NCI-H1092 (cell line): ENCODE data around the gene HLA-DPB1.

Experiments
- DNase-seq: peaks from one replicate; lab custom pipeline; 2025; lab: John Stamatoyannopoulos, UW

Gene HLA-DPB1

DNA sequence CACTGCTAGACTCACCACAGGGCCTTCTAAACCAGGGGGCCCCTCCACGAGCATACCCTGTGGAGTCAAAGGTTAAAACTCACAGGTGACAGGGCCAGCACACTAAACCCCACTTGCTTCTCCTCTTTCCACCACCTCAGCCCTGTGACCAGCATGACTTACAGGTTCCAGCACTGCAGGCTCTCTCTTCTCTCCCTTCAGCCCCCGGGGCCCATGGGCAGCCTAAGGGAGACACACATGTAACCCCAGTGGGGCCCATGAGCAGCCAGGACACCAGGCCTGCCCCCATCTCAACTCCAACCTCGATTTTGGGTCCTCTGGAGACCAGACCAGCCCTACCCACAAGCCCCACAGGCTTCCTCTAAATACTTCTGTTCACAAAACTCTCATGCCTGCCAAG lies 28.0 kb downstream of the HLA-DPB1 start:
- no peak for DNase-seq

DNA sequence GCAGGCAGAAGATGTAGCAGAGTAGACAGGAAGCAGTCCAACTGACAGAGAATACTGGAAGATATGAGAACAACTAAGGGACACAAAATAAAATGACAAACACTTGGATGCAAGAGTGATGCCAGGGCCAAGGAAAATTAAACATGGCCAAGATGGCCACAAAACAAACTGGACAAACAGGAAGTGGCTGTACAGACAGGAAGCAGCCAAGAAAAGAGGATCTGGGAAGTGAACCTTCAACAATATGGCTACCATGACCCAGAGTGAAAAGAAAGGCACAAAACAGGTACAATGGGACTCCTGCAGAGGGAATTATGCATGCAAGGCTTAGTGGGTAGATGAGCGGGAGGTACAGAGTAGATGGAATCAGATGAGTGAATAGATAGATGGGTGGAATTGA lies 29.1 kb downstream of the HLA-DPB1 start:
- DNase-seq, result no peak

DNA sequence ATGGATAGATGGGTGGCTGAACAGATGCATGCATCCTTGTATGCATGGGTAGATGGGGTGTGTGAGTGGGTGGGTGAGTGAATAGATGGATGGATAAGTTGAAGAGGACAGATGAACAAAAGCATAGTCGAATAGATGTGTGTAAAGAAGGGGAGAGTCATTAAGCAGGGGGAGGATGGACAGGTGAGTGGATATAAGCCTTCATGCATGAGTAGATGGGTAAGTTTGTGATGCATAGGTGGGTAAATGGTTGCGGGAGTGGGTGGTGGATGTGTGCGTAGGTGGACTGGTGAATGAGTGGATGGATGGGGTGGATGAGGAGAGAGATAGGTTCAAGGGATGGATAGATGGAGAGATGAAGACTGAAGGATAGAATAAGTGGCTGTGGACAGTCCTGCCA lies 29.6 kb downstream of the HLA-DPB1 start:
- DNase-seq, result no peak

DNA sequence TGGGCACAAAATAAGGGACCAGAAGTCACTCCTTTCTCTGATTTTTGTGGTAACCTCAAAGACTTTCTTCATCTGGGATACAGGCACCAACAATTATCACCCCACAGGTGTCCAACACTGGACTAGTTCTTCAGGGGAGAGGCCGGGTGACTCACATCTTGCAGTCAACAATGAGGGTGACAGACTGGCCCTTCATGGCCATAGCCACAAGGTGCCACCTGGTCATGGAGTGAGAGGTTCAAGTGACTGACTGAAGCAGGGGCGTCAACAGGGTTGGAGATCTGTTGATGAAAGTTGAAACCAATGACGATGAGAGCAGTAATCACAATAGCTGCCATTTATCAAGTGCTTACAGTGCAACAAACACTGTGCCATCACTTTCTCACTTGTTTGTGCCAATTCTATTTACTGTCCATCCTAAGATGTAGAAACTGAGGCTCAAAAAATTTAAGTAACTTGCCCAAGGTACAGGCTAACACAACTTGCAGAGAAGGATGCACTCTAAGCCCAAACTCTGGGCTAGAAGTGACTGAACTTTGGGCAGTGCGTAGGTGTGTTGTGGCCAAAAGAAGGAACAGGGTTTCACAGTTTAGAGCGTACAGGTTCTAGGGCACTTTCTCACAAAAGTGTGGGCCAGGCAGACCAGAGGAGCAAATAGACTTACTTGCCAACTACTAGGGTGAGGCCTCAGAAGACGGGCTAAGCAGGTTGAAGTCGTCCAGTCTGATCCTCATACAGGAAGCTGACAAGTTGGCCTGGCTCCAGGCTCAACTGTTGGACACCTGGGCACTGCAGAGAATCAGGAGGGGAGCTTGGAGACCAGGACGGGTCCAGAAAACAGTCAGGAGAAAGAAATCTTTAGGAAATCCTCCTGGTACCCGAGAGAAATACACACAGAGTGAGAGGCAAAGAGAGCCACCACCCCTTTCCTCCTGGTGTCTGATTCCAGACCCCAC lies 30.4 kb downstream of the HLA-DPB1 start:
- no peak for DNase-seq

DNA sequence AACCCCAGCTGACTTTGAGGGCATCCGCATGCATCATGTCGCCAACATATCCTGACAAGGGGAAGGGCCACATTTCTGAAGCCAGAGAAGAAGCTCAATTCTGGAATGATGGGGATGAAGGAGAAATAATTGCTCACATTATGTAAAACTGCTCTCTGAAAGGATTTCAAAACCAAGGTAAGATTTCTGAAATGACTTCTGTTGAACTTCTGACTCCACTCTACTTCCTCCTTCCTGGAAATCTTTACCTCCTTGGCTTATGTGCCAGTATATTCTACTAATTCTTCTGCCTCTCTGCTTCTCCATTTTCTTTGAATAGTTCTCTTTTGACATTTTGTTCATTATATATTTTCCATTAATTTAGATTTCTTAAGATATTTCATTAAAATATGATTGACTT lies 31.9 kb downstream of the HLA-DPB1 start:
- no peak for DNase-seq

DNA sequence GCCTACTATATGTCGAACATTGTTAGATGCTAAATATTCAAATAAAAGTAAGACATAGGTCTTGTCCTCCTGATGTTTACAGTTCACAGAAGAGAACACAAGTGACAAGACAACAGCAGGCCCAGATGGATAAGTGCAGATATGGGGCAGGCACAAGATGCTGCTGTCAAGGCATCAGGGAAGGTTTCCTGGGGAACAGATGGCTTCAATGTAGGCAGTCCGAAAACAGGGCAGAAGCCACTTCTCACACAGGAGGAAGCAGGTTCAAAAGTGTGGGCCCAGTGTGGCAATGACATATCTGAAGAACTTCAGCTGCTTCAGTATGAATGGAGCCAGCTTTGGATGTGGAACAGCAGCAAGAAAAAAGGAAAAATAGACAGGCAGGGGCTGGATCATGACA lies 32.5 kb downstream of the HLA-DPB1 start:
- DNase-seq, result no peak

DNA sequence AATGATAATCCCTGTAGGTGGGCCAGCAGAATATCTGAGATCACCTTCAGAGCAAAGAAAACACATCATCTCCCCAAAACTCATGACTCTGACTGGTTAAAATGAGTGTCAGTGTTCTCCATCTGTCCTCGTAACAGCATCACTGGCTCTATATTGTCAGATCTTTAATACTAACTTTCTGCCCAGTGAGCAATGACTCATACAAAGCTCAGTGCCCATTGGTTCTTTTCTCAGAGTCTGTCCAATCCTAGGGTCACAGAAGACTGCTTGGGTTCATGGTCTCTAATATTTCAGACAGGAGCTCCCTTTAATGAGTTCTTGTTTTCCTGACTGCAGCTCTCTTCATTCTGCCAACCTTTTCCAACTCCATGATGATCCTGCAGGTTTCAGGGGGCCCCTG lies 36.4 kb downstream of the HLA-DPB1 start:
- DNase-seq, result no peak

DNA sequence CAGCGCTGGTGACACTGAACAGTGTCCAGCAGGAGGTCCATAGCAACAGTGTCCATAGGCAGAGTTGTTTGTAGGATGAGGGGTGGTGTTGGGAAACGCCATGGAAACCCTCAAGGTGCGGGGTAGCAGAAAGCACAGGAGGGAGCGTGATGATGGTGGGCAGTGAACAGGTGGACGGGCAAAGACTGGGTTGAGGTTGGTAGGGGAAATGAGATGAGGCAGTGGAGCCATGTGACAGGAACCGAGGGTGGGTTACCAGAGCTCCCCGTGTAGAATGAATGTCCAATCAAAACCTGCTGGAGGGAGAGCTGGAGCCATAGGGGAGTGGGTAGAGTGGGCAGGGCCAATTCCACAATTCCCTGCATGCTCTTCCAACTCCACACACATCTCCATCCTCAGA lies 38.0 kb downstream of the HLA-DPB1 start:
- DNase-seq, result no peak

DNA sequence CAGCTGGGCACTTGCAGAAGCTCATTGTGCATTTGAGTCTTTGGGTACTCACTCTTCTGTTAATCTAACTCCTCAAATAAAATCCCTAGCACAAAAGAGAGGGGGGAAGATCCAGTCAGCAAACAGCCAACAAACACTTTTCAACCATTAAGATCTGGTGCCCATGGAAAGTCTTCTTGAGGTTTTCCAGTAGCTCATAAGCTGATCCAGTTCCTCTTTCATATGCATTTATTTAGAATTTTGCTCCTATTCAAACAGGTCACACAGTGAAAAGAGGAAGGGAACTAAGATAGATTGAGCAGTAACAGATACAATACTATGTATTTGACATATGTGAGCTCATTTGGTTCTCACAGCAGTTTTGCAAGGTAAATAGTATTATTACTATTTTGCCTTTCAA lies 38.6 kb downstream of the HLA-DPB1 start:
- DNase-seq, result no peak

DNA sequence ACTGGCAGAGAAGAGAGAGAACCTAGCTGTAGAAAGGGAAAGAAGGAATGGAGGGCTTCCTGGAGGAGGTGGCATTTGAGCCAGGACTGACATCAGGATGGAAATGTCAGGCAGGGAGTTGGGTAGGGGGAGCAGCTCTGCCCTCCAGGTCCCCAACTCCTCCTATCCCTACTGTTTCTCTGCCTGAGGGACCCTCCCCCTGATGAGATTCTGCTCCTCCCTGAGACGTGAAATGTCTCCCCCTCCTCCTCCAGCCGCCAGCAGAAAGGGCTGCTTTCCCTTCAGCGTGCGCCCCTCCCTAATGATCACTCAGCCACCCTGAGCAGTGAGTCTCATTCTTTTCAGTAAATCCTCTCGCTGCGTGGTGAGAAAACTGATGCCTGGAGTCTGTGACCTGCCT lies 40.6 kb downstream of the HLA-DPB1 start:
- DNase-seq, result no peak

DNA sequence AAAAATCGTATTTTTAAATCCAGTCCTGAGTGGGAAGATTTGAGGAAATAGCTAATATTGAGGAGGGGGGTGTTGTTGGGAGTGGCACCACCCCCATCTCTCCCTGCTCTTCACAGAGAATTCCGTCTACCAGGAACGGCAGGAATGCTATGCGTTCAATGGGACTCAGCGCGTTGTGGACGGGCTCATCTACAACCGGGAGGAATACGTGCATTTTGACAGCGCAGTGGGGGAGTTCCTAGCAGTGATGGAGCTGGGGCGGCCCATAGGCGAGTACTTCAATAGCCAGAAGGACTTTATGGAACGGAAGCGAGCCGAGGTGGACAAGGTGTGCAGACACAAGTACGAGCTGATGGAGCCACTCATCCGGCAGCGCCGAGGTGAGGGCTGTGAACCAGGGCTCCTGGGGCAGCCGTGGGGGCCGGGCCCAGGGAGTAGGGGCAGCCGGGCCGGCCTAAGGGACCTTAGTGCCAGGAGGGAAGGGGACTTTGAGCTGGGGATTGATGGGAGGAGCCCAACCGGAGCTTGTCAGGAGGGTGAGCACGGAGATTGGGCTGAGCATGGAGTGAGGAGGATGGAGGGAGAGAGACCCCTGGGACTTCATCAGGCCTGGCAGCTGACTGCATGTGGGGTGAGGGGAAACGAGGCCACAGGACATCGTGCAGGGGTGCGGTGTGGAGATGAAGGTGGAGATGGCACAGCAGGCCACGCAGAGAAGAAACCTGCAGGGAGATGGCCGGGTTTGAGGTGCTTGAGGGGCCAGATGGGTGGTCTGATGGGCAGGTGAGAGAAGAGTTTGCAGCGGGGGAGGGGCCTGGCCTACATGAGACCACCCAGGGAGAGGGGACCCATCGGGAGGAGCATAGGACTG lies 41.3 kb downstream of the HLA-DPB1 start:
- no peak for DNase-seq

DNA sequence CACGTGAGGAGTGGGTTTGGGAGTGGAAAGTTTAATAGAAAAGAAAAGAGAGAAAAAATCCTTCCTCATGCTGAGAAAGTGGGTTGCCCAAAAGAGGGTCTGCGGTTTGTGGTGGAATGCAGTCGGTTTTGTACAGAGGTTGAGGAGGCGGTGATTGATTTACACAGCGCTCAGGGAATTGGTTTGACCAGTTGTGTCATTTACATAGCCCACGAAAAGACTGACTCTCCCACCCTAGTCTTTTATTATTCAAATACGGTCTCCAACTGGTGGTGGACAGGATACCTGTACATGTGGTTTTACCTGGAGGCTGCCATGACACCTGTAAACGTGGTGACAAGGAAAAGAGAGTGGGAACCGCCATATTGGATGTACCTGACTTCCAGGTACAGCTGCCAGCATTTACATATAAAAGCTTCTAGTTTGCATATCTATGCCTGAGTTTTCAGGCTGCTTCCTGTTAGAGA lies 42.1 kb downstream of the HLA-DPB1 start:
- no peak for DNase-seq

DNA sequence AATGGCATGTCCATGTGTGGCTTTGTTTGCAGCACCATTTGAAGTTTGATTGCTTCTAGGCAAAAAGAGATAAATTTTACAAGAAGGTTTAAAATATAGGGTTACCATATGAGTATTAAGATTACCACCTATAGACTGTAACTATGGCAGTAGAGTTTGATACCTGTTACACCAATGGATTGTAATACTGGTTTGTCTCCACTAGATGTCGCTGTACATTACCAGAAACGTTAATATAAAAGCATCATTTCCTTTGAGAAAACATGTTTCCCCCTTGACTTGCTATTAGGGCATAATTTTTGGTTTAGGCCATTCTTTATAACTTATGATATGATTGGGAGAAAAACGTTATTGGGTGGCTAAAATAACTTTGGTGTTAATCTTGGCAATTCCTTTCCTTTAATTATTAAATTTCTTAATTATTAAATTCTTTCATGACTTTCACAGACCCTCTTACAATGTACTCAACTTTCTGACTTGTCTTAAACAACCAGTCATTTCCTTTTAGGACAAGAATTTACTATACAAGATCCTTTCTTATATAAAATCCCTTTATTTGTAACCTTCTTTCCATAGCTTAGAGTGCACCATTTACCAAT lies 42.8 kb downstream of the HLA-DPB1 start:
- peak; percentile 16 for DNase-seq

DNA sequence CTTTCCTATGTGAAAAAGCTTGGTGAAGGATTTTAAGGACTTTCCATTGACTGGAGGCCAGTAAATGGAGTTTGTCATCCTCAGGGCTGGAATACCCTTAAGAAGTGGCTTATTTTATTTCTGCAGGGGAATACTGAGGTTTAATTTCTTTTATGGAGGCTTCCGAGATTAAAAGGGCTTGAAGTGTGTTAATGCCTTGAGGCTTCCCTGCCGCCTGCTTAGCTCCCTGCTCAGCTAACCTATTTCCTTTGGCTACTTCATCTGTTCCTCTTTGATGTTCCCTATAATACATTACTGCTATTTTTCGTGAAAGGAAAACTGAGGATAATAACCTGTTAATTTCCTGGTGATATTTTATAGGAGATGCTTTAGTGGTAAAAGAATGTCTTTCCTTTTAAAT lies 44.2 kb downstream of the HLA-DPB1 start:
- no peak for DNase-seq

DNA sequence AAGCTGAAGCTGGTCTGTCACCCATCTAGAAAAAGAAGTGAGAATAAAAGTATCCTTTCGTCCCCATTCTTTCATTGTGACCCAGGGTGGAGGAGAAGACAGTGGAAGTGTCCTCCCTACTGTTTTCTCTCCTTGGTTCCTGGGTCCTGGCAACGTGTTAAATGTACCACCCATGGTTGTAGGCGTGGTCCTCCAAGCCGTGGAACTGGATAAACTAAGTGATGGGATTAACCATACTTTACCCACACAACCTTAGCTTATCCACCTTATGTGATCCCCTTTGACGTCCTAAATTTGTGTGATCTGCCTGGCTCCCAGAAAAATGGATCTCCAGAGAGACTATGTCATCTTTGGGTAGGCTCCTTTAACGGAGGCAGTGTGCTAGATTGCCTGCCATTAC lies 47.4 kb downstream of the HLA-DPB1 start:
- no peak for DNase-seq

DNA sequence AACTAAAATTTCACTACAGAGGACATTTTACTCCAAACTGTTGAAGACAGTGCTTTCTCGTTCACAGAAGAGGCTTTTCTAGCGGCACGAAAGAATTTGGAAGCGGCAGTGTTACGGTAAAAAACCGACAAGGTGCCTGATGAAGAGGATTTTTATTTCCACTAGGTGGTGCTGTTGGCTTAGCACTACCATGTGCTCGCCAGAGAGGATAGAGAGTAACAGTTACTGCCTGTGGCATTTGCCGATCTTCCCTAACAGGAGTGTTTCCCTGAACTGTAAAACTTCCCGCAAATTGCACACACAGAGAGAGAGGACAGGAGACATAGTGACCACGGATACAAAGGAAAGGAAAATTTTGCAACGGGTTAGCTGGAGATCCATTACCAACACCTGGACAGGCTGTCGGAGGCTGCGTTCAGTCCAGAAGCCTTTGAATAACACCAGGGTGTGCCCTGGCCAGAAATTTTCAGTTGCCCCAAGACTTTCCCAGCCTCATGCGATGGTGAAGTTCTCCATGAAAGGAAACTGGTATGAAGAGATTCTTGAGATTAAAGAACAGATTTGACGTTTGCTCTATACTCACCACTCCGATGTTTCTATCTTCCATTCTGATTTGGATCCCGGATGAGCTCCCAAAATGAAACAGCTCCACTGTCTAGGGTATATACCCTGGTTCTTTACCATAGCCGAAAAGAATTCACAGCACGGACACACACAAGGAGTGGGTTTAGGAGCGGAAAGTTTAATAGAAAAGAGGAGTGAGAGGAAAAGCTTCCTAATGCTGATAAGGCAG lies 48.1 kb downstream of the HLA-DPB1 start:
- DNase-seq, result peak; percentile 4

DNA sequence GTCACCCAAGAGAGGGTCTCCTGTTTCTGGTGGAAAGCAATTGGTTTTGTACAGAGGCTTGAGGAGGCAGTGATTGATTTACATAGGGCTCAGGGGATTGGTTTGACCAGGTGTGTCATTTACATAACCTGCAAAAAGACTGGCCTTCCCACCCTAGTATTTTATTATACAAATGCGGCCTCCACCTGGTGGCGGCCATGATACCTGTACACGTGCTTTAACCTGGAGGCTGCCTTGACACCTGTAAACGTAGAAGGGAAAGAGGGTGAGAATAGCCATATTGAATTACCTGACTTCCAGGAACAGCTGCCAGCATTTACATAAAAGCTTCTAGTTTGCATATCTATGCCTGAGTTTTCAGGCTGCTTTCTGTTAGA lies 48.7 kb downstream of the HLA-DPB1 start:
- no peak for DNase-seq

DNA sequence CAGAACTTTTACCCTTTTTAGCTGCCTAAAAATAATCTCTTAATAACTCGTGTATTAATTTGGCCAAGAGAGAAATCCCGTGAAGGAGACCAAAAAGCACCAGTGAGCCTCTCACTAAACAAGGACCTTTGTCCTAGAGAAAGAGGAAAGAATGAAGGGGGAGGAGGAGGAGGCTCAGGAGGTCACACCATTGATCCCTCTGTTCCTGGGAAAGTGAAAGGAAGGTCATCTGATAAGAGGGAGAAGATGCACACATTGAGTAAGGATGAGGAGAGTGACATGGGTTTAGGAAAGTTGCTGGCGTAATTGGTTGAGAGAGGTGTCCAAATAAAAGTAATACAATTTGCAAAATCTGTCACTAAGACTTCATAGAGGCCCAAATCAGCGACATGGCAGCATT lies 49.2 kb downstream of the HLA-DPB1 start:
- no peak for DNase-seq

DNA sequence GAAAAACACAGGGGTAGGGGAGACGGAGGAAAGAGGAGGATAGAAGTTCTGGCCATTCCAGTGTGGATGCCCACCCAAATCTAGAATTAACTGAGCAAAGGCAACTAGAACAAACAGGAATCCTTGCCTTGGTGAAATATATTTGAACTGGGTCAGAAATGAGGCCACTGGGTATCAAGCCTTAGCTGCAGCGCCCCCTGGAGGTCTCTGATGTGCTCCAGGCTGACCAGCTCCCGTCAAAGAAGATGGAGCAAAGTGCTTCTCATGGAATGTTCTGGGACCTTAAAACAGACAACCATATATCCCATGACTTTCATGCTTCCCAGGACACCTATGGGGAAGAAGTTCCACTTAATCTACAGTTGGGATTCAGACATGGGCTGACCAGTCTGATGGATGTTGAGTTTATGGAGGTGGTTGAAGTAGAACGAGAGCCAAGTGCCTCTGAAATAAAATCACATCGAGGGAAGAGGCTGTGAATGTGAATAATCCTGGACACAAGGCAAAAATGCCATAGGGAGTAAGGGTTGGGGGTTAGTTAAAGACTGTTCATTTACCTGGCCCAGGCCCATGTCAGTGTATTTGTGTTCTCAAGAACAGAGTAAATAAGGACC lies 50.4 kb downstream of the HLA-DPB1 start:
- DNase-seq, result peak; percentile 8

DNA sequence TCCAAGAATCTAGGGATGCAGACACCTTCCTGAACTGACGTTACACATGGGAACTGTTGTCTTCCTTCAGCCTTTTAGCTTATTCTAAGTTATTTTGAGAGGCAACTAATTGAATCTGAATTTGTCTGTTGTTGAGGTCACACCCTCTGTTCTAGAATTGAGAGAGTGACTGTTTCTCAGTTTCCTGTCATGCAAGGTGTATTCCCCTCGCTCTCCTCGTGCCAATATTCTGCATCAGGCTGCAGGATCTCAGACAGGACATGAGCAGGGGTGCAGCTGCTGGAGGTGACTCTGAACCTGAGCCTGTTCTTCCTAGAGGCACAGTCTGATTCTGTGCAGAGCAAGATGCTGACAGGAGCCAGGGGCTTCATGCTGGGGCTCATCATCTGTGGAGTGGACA lies 52.5 kb downstream of the HLA-DPB1 start:
- no peak for DNase-seq

DNA sequence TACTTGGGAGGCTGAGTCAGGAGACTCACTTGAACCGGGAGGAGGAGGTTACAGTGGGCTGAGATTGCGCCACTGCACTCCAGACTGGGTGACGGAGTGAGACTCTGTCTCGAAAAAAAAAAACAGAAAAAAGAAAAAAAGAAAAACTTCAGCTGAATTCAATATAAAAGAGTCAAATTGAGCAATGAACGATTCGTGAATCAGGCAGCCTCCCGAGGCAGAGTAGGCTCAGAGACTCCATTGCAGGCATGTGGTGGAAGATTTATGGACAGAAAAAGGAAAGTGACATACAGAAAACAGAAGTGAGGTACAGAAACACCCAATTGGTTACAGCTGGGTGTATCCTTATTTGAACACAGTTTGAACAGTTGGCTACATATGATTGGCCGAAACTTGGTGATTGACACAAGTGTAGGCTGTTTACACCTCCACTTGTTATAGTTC lies 56.3 kb downstream of the HLA-DPB1 start:
- DNase-seq, result no peak
